ENCODE measurements around the gene GPX4.

Gene GPX4

GRCh38 chr19:1106841-1107660 lies 3.3 kb downstream of the GPX4 start:
- DNase-seq (ENCODE audit: low spot score in 2 of 2) = no peak
- Histone ChIP-seq H3K4me3 (no peak overlapping the region), H3K9me3 (no peaks in the 10 kb centered on the region), H3K27me3 (ENCODE audit: low read depth) (no peaks in the 10 kb centered on the region), H3K4me1 (peaks cover 5% of the 10 kb centered on the region; the same call in 1 of the 2 replicates), H3K36me3 (replicated peaks) (peaks cover 28% of the 10 kb centered on the region)
- in situ Hi-C loops (cut with MboI; ENCODE audit: low sequenced_read_pairs) = loop anchor here (5.0 kb wide), 1 partner anchor 95 kb away; no protein-coding TSS in a partner anchor

DNA sequence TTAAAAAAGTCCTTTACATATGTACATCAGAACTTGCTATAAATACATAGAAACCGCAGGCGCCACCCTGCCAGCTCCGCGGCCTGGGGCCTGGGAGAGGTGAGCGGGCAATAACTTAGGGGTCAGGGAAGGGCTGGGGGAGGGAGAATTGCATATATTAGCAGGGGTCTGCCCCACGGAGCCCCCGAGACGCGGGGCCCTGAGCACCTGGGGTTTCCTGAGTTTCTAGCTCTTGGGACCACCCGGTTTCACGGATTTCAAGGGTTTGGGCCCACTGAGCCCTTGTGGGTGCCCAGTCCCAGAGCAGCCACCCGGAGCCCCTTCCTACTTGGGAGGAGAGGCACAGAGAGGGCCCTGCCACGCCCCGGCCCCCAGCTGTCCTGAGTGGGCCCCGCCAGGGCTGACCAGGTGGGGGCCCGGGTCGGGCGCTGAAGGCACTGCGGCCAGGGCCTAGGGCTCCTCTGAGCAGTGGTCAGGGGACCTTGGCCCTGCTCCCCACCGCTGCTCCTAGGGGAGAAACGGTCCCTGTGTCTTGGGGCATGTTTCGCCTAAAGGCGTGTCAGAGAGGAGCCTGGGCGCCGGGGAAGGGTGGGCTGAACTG lies 4.0 kb downstream of the GPX4 start:
- in situ Hi-C loops (cut with MboI; ENCODE audit: low sequenced_read_pairs) = loop anchor here (5.0 kb wide), 1 partner anchor 95 kb away; no protein-coding TSS in a partner anchor
- Histone ChIP-seq H3K4me3 (no peak overlapping the region), H3K9me3 (no peaks in the 10 kb centered on the region), H3K27me3 (ENCODE audit: low read depth) (no peaks in the 10 kb centered on the region), H3K36me3 (replicated peaks) (peaks cover 33% of the 10 kb centered on the region), H3K4me1 (peaks cover 1% of the 10 kb centered on the region; the same call in 1 of the 2 replicates)
- no peak for DNase-seq (ENCODE audit: low spot score in 2 of 2)

DNA sequence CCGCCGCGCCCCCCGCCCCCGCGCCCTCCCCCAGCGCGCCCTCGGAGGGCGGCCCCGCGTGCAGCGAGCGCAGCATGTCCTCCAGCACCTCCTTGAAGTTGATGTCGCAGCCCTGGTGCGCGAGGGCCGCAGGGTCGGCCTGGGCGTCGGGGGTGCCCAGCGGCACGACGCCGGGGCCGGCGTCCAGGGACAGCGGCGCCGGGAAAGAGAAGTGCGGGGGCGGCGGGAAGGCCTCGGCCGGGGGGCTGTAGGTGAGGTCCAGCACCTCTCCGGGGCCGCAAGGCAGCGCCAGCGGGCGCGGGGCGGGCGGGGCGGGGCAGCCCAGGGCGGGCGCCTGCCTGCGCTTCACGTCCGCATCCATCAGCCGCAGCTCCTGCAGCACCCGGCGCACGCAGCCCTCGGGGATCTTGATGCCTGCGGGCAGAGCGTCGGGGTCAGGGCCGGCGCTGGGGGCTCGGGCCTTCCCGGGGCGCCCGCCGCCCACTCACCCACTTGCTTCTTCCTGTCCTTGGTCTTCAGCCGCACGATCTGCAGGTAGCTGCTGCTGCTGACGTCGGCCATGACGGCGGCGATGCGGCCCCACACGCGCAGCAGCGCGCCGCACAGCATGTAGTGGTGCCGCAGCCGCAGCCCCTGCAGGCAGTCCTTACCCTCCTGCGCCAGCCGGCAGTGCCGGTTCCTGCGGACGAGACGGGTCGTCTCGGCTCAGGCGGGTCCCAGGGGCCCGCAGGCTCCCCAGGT lies 4.7 kb downstream of the GPX4 start:
- in situ Hi-C loops (cut with MboI; ENCODE audit: low sequenced_read_pairs) = loop anchor here (5.0 kb wide), 1 partner anchor 94 kb away; no protein-coding TSS in a partner anchor
- Histone ChIP-seq H3K36me3 (replicated peaks) (peaks cover 37% of the 10 kb centered on the region), H3K4me1 (peaks cover under 1% of the 10 kb centered on the region; the same call in 1 of the 2 replicates)

DNA sequence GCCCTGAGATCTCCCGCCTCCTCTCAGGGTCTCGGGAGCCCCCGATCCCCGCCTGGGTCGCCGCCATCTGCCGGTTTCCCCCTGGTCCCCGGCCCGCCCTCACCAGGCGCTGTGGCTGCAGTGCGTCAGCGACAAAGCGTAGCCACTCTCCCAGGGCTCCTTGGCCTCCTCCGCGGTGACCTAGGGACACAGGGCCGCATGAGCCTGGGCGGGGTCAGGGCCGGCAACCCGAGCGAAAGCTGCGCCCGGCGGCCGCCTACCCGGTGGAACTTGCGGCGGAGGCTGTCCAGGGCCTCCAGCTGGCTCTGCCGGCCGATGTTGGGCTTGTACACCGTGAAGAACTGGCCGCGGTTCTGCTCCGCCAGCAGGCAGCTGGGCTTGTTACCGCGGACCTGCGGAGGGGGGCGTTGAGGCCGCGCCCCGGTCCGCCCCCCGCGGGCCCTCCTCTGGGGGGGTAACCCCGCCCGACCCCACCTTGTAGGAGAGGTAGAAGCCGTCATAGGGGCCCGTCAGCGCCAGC lies 5.3 kb downstream of the GPX4 start:
- peaks cover 5% of the 10 kb centered on the region; the same call in 1 of the 2 replicates for H3K4me1 ChIP-seq
- no peaks in the 10 kb centered on the region for H3K9me3 ChIP-seq
- H3K27me3 ChIP-seq (ENCODE audit: low read depth) = no peaks in the 10 kb centered on the region
- no peak overlapping the region for H3K4me3 ChIP-seq
- H3K36me3 ChIP-seq (replicated peaks) = peaks cover 43% of the 10 kb centered on the region
- in situ Hi-C loops (cut with MboI; ENCODE audit: low sequenced_read_pairs) = loop anchor here (5.0 kb wide), 1 partner anchor 93 kb away; no protein-coding TSS in a partner anchor
- DNase-seq (ENCODE audit: low spot score in 2 of 2) = no peak

More for the DNA sequence above, 4.7 kb downstream of the GPX4 start:
- DNase-seq (ENCODE audit: low spot score in 2 of 2) = no peak
- Histone ChIP-seq H3K9me3 (no peaks in the 10 kb centered on the region), H3K4me3 (no peak overlapping the region), H3K27me3 (ENCODE audit: low read depth) (no peaks in the 10 kb centered on the region)

- H3K9me3 ChIP-seq = no peaks in the 10 kb centered on the region
- no peak for DNase-seq (ENCODE audit: low spot score in 2 of 2)
- in situ Hi-C loops (cut with MboI; ENCODE audit: low sequenced_read_pairs) = loop anchor here (5.0 kb wide), 1 partner anchor 92 kb away; no protein-coding TSS in a partner anchor
These were observed 6.2 kb downstream of the GPX4 start for GRCh38 chr19:1109697-1110671.

DNA sequence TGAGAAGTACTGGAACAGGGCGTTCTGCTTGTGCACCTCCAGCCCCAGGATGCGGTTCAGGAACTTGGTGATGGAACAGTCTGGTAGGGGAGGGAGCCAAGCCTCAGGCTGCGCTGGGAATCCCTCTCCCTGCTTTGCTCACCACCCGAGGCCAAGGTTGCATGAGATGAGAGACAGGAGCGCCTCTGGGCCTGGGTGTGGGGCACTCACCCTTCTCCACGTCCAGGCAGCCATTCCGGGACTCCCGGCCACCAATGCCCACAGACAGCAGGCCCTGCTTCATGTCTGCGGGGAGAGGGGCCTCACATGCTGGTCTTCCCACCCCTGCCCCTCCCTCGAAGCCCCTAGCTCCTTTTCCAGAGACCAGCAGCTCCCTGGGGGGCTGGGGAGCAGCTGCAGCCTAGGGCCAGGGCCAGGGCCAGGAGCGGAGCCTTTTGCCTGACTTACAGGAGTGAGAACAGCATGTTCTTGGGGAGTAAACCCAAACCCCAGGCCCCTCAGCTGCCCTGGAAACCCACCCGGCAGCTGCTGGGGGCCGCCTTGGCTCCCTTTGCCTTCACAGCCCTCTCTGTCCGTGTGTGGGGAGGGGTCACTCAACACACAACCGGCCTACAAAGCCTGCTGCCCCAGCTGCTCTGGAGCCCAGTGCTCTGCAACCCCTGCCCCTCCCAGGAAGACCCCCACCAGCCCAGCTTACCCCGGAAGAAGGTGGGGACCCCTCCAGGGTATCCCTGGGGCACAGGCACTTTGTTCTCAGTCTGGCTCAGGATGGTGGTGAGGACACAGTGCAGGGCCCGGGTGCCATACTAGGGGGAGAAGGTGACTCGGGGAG lies 7.2 kb downstream of the GPX4 start:
- H3K4me1 ChIP-seq = peaks cover 5% of the 10 kb centered on the region; the same call in 1 of the 2 replicates
- in situ Hi-C loops (cut with MboI; ENCODE audit: low sequenced_read_pairs) = no loop called here
- peaks cover 48% of the 10 kb centered on the region for H3K36me3 ChIP-seq (replicated peaks)
- DNase-seq (ENCODE audit: low spot score in 2 of 2) = no peak
- H3K27me3 ChIP-seq (ENCODE audit: low read depth) = no peaks in the 10 kb centered on the region
- no peaks in the 10 kb centered on the region for H3K9me3 ChIP-seq
- H3K4me3 ChIP-seq = no peak overlapping the region

More at GRCh38 chr19:1109697-1110671, 6.2 kb downstream of the GPX4 start:
- Histone ChIP-seq H3K4me1 (peaks cover 5% of the 10 kb centered on the region; the same call in 1 of the 2 replicates), H3K36me3 (replicated peaks) (peaks cover 48% of the 10 kb centered on the region), H3K4me3 (no peak overlapping the region), H3K27me3 (ENCODE audit: low read depth) (no peaks in the 10 kb centered on the region)

DNA sequence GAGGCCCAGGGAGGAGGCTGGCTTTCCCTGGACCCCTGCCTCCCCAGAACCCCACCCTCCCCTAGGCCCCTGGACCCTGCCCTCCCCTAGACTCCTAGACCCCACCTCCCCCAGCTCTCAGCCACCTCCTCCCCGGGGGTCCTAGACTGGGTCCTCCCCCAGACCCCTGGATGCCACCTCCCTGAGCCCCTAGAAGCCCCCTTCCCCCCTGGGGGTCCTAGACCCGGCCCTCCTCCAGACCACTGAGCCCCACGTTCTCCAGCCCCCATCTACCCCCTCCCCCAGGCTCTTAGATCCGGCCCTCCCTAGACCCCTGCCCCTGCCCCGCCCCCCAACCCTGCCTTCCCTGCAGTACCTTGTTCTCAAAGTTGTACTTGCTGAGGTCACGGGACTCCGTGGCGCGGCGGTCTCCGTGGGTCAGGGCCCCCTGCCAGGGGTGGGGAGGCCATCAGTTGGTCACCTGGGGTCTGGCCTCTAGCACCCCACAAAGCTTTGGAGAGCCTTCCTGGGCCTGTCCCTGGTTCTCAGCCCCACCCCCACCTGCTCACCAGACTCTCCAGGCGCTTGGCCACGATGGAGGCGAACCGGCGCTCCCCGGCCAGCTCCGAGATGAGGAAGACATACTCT lies 8.0 kb downstream of the GPX4 start:
- Histone ChIP-seq H3K4me3 (no peak overlapping the region), H3K27me3 (ENCODE audit: low read depth) (no peaks in the 10 kb centered on the region), H3K9me3 (no peaks in the 10 kb centered on the region), H3K36me3 (replicated peaks) (peaks cover 41% of the 10 kb centered on the region), H3K4me1 (peaks cover 5% of the 10 kb centered on the region; the same call in 1 of the 2 replicates)
- in situ Hi-C loops (cut with MboI; ENCODE audit: low sequenced_read_pairs) = no loop called here
- DNase-seq (ENCODE audit: low spot score in 2 of 2) = no peak

DNA sequence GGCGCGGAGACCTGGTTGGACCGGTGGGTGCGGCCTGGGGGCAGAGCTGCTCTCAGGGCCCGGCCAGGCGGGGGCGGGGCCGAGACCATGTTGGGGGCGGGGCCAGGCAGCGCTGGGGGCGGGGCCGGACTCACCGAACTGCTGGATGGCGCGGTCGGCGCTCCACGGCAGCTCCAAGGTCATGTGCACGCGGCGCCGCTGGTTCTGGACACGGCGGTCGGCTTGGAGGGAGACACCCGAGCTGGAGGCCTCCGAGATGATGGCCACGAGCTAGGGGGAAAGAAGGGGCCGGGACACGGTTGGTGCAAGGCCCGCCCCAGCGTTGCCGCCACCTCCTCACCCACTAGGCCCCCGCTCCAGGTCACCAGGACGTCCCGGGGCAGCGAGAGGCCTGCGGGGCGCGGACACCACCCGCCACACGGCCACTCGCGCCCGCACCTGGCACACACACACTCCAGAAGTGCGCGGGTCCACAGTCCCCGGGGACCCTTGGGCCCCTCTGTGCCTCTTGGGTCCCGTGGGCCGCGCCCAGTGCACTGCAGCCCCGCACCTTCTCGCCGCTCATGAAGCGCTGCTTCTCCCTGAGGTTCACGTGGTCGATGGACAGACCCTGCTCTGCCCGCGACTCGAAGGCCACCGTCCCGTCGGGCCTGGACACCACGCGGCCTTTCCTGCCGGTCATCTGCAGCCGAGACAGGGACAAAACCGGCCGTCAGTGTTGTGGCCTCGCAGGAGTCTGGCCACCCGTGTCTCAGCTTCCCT lies 8.7 kb downstream of the GPX4 start:
- no peaks in the 10 kb centered on the region for H3K27me3 ChIP-seq (ENCODE audit: low read depth)
- DNase-seq (ENCODE audit: low spot score in 2 of 2) = peak in 1 of 2 experiments; percentile 38
- H3K36me3 ChIP-seq (replicated peaks) = peaks cover 36% of the 10 kb centered on the region
- no peaks in the 10 kb centered on the region for H3K9me3 ChIP-seq
- in situ Hi-C loops (cut with MboI; ENCODE audit: low sequenced_read_pairs) = no loop called here
- H3K4me1 ChIP-seq = peaks cover 5% of the 10 kb centered on the region; the same call in 1 of the 2 replicates
- no peak overlapping the region for H3K4me3 ChIP-seq

- in situ Hi-C loops (cut with MboI; ENCODE audit: low sequenced_read_pairs) = no loop called here
- DNase-seq (ENCODE audit: low spot score in 2 of 2) = peak; percentile 79 to 99
- Histone ChIP-seq H3K36me3 (replicated peaks) (peaks cover 31% of the 10 kb centered on the region), H3K4me3 (no peak overlapping the region), H3K27me3 (ENCODE audit: low read depth) (no peaks in the 10 kb centered on the region), H3K9me3 (no peaks in the 10 kb centered on the region), H3K4me1 (peaks cover 5% of the 10 kb centered on the region; the same call in 1 of the 2 replicates)
These were observed 9.5 kb downstream of the GPX4 start for GRCh38 chr19:1113030-1113985.

DNA sequence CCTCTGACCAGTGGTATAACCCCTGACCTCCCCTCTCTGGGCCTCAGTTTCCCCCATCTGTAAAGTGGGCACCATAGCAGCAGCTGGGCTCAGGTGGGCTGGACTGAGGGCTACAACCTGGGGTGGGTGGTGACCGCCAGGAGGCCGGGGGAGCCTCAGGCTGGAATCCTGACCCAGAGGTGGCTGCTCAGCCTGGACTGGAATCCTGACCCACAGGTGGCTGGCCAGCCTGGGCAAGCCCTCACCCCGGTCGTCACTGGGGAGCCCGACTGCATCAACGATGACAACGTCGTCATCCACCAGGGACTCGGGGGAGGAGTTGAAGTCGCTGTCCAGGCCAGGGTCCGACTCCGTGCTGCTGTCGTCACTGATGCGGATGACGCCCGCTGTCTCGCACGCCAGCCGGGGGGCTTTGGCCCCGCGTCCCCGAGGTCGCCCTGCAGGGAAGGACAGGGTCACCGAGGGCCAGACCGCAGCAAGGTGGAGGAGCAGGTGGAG lies 10.2 kb downstream of the GPX4 start:
- H3K27me3 ChIP-seq (ENCODE audit: low read depth) = no peaks in the 10 kb centered on the region
- in situ Hi-C loops (cut with MboI; ENCODE audit: low sequenced_read_pairs) = no loop called here
- DNase-seq (ENCODE audit: low spot score in 2 of 2) = no peak
- peaks cover 26% of the 10 kb centered on the region for H3K36me3 ChIP-seq (replicated peaks)
- H3K9me3 ChIP-seq = no peaks in the 10 kb centered on the region
- peaks cover 5% of the 10 kb centered on the region; the same call in 1 of the 2 replicates for H3K4me1 ChIP-seq
- H3K4me3 ChIP-seq = no peak overlapping the region

Measured in HAP-1 (cell line).